ENCODE data around the gene PPFIA4.

Gene PPFIA4

DNA sequence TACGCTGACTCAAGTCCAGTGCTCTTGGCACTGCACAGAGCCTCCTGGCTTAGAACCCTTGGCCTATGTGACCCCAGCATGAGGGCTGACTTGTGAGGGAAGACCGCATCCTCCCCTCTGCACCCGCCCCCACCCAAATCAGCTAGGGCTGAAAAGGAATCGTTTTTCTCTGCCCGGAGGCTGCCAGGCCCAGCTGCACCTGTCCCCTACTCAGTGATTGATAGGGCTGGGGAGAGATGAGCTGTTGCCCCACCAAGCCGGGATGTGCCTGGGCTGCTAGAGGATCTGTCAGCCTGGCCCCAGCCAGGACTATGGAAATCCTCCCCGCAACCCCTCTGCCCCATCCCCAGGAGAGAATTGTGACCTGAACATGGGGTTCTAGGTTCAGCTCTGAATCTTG is 38.9 kb downstream of the PPFIA4 start:
- TF ChIP-seq, protein P1, sequence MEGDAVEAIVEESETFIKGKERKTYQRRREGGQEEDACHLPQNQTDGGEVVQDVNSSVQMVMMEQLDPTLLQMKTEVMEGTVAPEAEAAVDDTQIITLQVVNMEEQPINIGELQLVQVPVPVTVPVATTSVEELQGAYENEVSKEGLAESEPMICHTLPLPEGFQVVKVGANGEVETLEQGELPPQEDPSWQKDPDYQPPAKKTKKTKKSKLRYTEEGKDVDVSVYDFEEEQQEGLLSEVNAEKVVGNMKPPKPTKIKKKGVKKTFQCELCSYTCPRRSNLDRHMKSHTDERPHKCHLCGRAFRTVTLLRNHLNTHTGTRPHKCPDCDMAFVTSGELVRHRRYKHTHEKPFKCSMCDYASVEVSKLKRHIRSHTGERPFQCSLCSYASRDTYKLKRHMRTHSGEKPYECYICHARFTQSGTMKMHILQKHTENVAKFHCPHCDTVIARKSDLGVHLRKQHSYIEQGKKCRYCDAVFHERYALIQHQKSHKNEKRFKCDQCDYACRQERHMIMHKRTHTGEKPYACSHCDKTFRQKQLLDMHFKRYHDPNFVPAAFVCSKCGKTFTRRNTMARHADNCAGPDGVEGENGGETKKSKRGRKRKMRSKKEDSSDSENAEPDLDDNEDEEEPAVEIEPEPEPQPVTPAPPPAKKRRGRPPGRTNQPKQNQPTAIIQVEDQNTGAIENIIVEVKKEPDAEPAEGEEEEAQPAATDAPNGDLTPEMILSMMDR (conservative IDR thresholded peaks at IDR 0.05), result no peak
- H3K27ac ChIP-seq, result no peak overlapping the region

GRCh38 chr1:203065986-203066385 is 39.7 kb downstream of the PPFIA4 start:
- TF ChIP-seq, protein P1 (conservative IDR thresholded peaks at IDR 0.05), result no peak
- H3K27ac ChIP-seq, result no peak overlapping the region

DNA sequence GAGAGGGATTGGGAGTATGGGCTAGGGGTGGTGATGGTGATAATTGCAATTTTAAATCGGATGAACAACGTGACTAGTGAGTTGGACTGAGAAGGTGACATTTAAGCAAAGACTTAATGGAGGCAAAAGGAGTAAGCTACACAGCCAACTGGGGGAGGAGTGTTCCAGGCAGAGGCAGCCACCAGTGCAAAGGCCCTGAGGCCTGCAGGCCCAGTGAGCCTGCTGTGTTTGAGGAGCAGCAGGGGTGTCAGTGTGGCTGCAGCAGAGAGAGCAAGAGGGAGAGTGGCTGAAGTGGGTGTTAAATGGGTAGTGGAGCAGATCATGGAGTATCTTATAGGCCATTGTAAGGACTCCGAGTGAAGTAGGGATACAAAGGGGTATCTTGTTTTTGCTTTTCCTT is 40.7 kb downstream of the PPFIA4 start:
- no peak overlapping the region for H3K27ac ChIP-seq
- TF ChIP-seq, protein P1 (conservative IDR thresholded peaks at IDR 0.05), result no peak

- no peak overlapping the region; the same call in 1 of the 2 replicates for H3K27ac ChIP-seq
- TF ChIP-seq, protein P1 (conservative IDR thresholded peaks at IDR 0.05), result no peak
Measured at GRCh38 chr1:203069030-203069747, 42.9 kb downstream of the PPFIA4 start.

DNA sequence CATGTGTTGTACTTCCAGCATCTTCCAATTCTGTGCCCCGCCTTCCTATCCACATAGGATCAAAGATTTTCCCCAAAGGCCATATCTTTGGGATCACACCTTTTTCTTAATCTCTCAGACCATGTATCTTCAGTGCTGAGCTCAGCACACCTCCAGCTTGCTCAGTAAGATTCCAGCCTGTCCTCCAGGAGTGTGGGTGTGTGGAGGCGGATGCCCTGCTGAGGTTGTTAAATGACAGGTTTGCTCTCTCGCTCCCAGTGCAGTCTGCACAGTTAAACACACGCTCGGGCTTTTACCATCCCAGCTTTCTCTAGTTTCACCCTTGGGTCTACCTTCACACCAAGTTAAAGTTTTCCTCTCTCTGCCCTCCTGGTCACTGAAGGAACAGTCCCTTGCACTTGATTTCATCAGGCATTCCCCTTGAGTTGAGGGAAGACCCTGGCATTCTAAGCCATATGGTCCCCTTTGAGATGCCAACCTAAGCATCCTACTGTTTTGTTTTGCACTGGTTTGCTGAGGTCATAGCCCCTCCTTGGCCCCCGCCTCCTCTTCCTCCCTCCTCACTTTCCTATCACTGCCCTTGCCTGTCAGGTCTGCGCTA is 45.8 kb downstream of the PPFIA4 start:
- H3K27ac ChIP-seq, result no peak overlapping the region
- TF ChIP-seq, protein P1 (conservative IDR thresholded peaks at IDR 0.05), result no peak

- TF ChIP-seq, protein P1 (conservative IDR thresholded peaks at IDR 0.05), result no peak
- no peak overlapping the region for H3K27ac ChIP-seq
Measured at GRCh38 chr1:203072911-203073310, 46.6 kb downstream of the PPFIA4 start.

DNA sequence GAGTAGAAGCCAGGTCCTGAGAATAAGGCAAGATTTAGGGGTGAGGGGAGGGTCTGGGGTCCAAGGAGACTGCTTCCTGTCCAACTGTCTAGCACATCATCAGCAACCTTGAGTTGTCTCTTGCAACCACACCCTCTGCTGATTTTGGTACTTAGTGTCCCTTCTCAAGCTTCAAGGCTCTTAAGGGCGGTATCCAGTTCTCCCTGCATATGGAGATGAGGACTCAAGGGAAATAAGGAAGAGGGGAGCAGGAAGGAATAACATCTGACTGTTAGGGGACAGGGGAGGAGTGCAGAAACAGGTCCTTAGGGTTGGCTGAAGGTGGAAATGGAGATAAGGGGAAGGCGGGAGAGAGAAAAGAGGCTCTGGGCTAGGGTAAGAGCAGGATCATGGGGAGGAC is 47.2 kb downstream of the PPFIA4 start:
- TF ChIP-seq, protein P1 (conservative IDR thresholded peaks at IDR 0.05), result no peak
- no peak overlapping the region for H3K27ac ChIP-seq

All from VCaP (cell line).